GM12875 (cell line): ENCODE measurements around the gene IFI27.

ENCODE experiments used
- H3K4me3 ChIP-seq: one replicate; pipeline ENCODE4 v1.5.1; 2011; ENCODE audit warnings: low read depth, low read length, control low read depth
- CTCF ChIP-seq: IDR thresholded peaks from 2 replicates; pipeline ENCODE4 v1.5.1; 2011; ENCODE audit warnings: low read depth, mild to moderate bottlenecking, control low read depth, inconsistent platforms, low read length, moderate library complexity, borderline replicate concordance; ENCODE audit not compliant: insufficient read depth

Gene IFI27

GRCh38 chr14:94142247-94142646, 31.7 kb downstream of the IFI27 start:
- H3K4me3 ChIP-seq: no peak overlapping the region
- no peak for TF ChIP-seq CTCF

- no peak overlapping the region for H3K4me3 ChIP-seq
- TF ChIP-seq CTCF: no peak
Measured at GRCh38 chr14:94142836-94143235, 32.3 kb downstream of the IFI27 start.

GRCh38 chr14:94143239-94143638, 32.7 kb downstream of the IFI27 start:
- TF ChIP-seq CTCF: peak; percentile 44; the same call in 1 of the 2 replicates
- H3K4me3 ChIP-seq: no peak overlapping the region

GRCh38 chr14:94143711-94144110, 33.2 kb downstream of the IFI27 start:
- TF ChIP-seq CTCF: no peak
- H3K4me3 ChIP-seq: no peak overlapping the region

- no peak for TF ChIP-seq CTCF
- no peak overlapping the region for H3K4me3 ChIP-seq
Measured at GRCh38 chr14:94144765-94145164, 34.2 kb downstream of the IFI27 start.

- TF ChIP-seq CTCF: no peak
- no peak overlapping the region for H3K4me3 ChIP-seq
Measured at GRCh38 chr14:94145902-94146527, 35.5 kb downstream of the IFI27 start.

GRCh38 chr14:94152676-94153075, 42.1 kb downstream of the IFI27 start:
- TF ChIP-seq CTCF: no peak
- no peak overlapping the region for H3K4me3 ChIP-seq
